SK-N-SH (cell line): ENCODE measurements around the gene BNIPL. TPM values are rescaled to one million over a fixed set of nuclear protein-coding genes. Genes with fewer than 3 reads are reported as not detected.

Experiments
- CTCF ChIA-PET: fragments of 300-600, 350-600 bp; formaldehyde crosslinking; extraction: SDS; loops from one replicate; lab custom pipeline; 2021; lab: Yijun Ruan, JAX
- POLR2A ChIA-PET: fragments of 350-600 bp; sonication (Branson Sonifier 250); formaldehyde crosslinking; extraction: SDS; loops from one replicate; lab custom pipeline; 2020; ENCODE audit warnings: antibody characterized with exemption, inconsistent platforms; lab: Yijun Ruan, JAX
- DNase-seq: peaks from one replicate; pipeline ENCODE4 v3.0.0; 2012
- H2AFZ ChIP-seq: fragments of 200-600 bp; sonication (generic); 2 replicates; pipeline ENCODE4 v1.8.1; 2016; ENCODE audit warnings: antibody characterized with exemption, mild to moderate bottlenecking, low read depth
- H3F3A ChIP-seq: fragments of 200-600 bp; sonication (generic); replicated peaks from 2 replicates; pipeline ENCODE3; 2016; ENCODE audit warnings: antibody characterized with exemption, mild to moderate bottlenecking; ENCODE audit not compliant: insufficient read depth
- H3K27ac ChIP-seq, 2 experiments: fragments of 200-500 bp in 1 of 2; fragments of 200-600 bp in 1 of 2; sonication (Bioruptor generic) in 1 of 2; sonication (generic), shearing (Covaris generic) in 1 of 2; 2 replicates each; pipeline versions ENCODE4 v1.5.1 to v1.6.1; 2014 to 2016; ENCODE audit warnings: low read depth in 2 of 2, inconsistent platforms in 1 of 2, low read length in 1 of 2, mild to moderate bottlenecking in 1 of 2, mixed read lengths in 1 of 2
- H3K27me3 ChIP-seq: fragments of 200-600 bp; sonication (generic), shearing (Covaris generic); 2 replicates; pipeline ENCODE4 v1.6.1; 2016; ENCODE audit warnings: mixed run types; ENCODE audit not compliant: insufficient read depth
- H3K36me3 ChIP-seq, 2 experiments: fragments of 200-500 bp in 1 of 2; fragments of 200-600 bp in 1 of 2; sonication (Bioruptor generic) in 1 of 2; sonication (generic) in 1 of 2; replicated peaks in 1 of 2; 2 replicates each; pipeline versions ENCODE3 to v1.5.1; 2014 to 2016; ENCODE audit warnings: low read length in 1 of 2, mild to moderate bottlenecking in 1 of 2; ENCODE audit not compliant: insufficient read depth in 2 of 2, control insufficient read depth in 1 of 2
- H3K4me1 ChIP-seq, 2 experiments: fragments of 200-500 bp in 1 of 2; fragments of 200-600 bp in 1 of 2; sonication (Bioruptor generic) in 1 of 2; sonication (generic), shearing (Covaris generic) in 1 of 2; 2 replicates each; pipeline versions ENCODE4 v1.5.1 to v1.6.1; 2014 to 2016; ENCODE audit warnings: low read depth in 1 of 2, low read length in 1 of 2, mixed run types in 1 of 2; ENCODE audit not compliant: insufficient read depth in 2 of 2, control insufficient read depth in 1 of 2
- H3K4me2 ChIP-seq: fragments of 200-600 bp; sonication (generic), shearing (Covaris generic); 2 replicates; pipeline ENCODE4 v1.6.1; 2017; ENCODE audit warnings: mixed run types
- H3K4me3 ChIP-seq, 2 experiments: fragments of 200-500 bp in 1 of 2; fragments of 200-600 bp in 1 of 2; sonication (Bioruptor generic) in 1 of 2; sonication (generic), shearing (Covaris generic) in 1 of 2; 2 replicates each; pipeline versions ENCODE4 v1.5.1 to v1.8.1; 2014 to 2016; ENCODE audit warnings: low read depth in 2 of 2, inconsistent platforms in 1 of 2, low read length in 1 of 2, mild to moderate bottlenecking in 1 of 2, mixed read lengths in 1 of 2, moderate library complexity in 1 of 2
- H3K79me2 ChIP-seq: fragments of 200-600 bp; sonication (generic); 2 replicates; pipeline ENCODE4 v1.8.1; 2017; ENCODE audit warnings: mild to moderate bottlenecking; ENCODE audit not compliant: insufficient read depth
- H3K9ac ChIP-seq: fragments of 200-600 bp; sonication (generic); 2 replicates; pipeline ENCODE4 v1.6.1; 2017; ENCODE audit warnings: mixed run types
- H3K9me2 ChIP-seq: fragments of 200-600 bp; sonication (generic); 2 replicates; pipeline ENCODE4 v1.6.1; 2017; ENCODE audit warnings: mixed run types
- H3K9me3 ChIP-seq: fragments of 200-600 bp; sonication (generic); 2 replicates; pipeline ENCODE4 v1.6.1; 2017; ENCODE audit warnings: mixed run types, mild to moderate bottlenecking, moderate library complexity
- H4K20me1 ChIP-seq: fragments of 200-600 bp; sonication (generic); 2 replicates; pipeline ENCODE4 v1.6.1; 2017; ENCODE audit warnings: mild to moderate bottlenecking, mixed run types; ENCODE audit not compliant: insufficient read depth
- EP300 ChIP-seq, 2 experiments: IDR thresholded peaks; 2 replicates each; pipeline versions ENCODE4 v1.4.0 to v1.6.1; 2012; ENCODE audit warnings: borderline replicate concordance in 1 of 2, low read depth in 1 of 2, low read length in 1 of 2
- FOSL2 ChIP-seq: IDR thresholded peaks from 2 replicates; pipeline ENCODE4 v1.4.0; 2012; ENCODE audit warnings: low read depth, mild to moderate bottlenecking, moderate library complexity, borderline replicate concordance
- FOXJ3 ChIP-seq: sonication (generic); formaldehyde crosslinking; IDR thresholded peaks from 2 replicates; pipeline ENCODE4 v1.5.1; 2020; ENCODE audit warnings: mild to moderate bottlenecking, missing genetic modification reagents
- GATA2 ChIP-seq: sonication (generic); formaldehyde crosslinking; IDR thresholded peaks from 2 replicates; pipeline ENCODE4 v1.5.0; 2020; ENCODE audit warnings: mild to moderate bottlenecking, missing genetic modification reagents
- JUND ChIP-seq: IDR thresholded peaks from 2 replicates; pipeline ENCODE4 v1.4.0; 2012
- MEF2A ChIP-seq: IDR thresholded peaks from 2 replicates; pipeline ENCODE4 v1.4.0; 2012; ENCODE audit warnings: low read depth, borderline replicate concordance
- NFIC ChIP-seq: IDR thresholded peaks from 2 replicates; pipeline ENCODE4 v1.4.0; 2012; ENCODE audit warnings: borderline replicate concordance
- NRF1 ChIP-seq: IDR thresholded peaks from 2 replicates; pipeline ENCODE4 v1.6.1; 2012; ENCODE audit warnings: low read depth, mild to moderate bottlenecking, low read length
- POLR2AphosphoS5 ChIP-seq: IDR thresholded peaks from 2 replicates; pipeline ENCODE4 v1.6.1; 2012; ENCODE audit warnings: low read depth, low read length
- TAF1 ChIP-seq: IDR thresholded peaks from 2 replicates; pipeline ENCODE4 v1.6.1; 2012; ENCODE audit warnings: low read depth, mild to moderate bottlenecking, low read length, moderate library complexity, borderline replicate concordance
- WGBS: methylation state at CpG from one replicate; pipeline ENCODE4 v1.1.6; 2017; ENCODE audit warnings: low lambda C conversion rate; 5-methylcytosine and 5-hydroxymethylcytosine counted together
- polyA plus RNA-seq, 3 experiments: library from polyadenylated mRNA; depleted of rRNA; stranded (reverse); fragments of >200 nt; gene quantifications; 2 replicates each; pipeline ENCODE4 v1.2.3, GENCODE V29; 2012
- TF ChIP-seq, protein P1 (sequence below): IDR thresholded peaks from 2 replicates; pipeline ENCODE4 v1.6.1; 2012; ENCODE audit warnings: mild to moderate bottlenecking, low read depth, low read length, moderate library complexity

The BNIPL gene
- polyA plus RNA-seq, 1 of the 3 experiments (the other 2 are of a cell fraction), result 0.12 TPM

DNA sequence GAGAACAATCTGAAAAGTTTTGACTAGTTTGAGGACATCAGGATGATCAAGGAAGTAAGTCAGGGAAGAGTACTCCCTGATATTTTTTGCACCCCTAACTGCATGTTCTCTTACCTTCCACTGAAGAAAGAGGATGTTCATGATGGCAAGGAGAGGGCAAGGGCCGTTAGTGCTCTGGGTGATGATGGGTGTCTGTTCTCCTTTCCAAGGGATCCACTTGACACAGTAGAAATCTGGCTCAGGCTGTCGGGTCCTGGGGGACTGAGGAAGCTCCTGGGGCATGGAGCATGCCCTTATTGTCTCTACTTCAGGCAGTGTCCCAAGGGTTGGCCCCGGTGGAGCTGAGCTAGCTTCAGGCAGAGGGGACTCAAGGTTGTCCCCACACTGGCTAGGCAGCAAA is 34.3 kb upstream of the BNIPL start:
- H3K4me2 ChIP-seq, result no peak overlapping the region
- ChIA-PET POLR2A (no interaction called here), CTCF (interaction anchor here (1.3 to 15.9 kb wide), 2 partner anchors 22 to 98 kb away, joined by 4 to 371 read pairs; partner anchors contain the start of genes ANXA9 and CERS2)

GRCh38 chr1:151002611-151003010 is 33.8 kb upstream of the BNIPL start:
- H3K4me2 ChIP-seq, result no peak overlapping the region
- TF ChIP-seq NFIC, result no peak
- no peak for TF ChIP-seq FOXJ3 (CRISPR knock-in tag)
- no peak for TF ChIP-seq POLR2AphosphoS5
- TF ChIP-seq TAF1, result no peak
- no peak for TF ChIP-seq EP300 (IDR thresholded peaks at IDR 0.05; ENCODE audit: borderline replicate concordance in 1 of 2, low read depth in 1 of 2, low read length in 1 of 2)
- no peak for TF ChIP-seq GATA2
- TF ChIP-seq, protein P1, sequence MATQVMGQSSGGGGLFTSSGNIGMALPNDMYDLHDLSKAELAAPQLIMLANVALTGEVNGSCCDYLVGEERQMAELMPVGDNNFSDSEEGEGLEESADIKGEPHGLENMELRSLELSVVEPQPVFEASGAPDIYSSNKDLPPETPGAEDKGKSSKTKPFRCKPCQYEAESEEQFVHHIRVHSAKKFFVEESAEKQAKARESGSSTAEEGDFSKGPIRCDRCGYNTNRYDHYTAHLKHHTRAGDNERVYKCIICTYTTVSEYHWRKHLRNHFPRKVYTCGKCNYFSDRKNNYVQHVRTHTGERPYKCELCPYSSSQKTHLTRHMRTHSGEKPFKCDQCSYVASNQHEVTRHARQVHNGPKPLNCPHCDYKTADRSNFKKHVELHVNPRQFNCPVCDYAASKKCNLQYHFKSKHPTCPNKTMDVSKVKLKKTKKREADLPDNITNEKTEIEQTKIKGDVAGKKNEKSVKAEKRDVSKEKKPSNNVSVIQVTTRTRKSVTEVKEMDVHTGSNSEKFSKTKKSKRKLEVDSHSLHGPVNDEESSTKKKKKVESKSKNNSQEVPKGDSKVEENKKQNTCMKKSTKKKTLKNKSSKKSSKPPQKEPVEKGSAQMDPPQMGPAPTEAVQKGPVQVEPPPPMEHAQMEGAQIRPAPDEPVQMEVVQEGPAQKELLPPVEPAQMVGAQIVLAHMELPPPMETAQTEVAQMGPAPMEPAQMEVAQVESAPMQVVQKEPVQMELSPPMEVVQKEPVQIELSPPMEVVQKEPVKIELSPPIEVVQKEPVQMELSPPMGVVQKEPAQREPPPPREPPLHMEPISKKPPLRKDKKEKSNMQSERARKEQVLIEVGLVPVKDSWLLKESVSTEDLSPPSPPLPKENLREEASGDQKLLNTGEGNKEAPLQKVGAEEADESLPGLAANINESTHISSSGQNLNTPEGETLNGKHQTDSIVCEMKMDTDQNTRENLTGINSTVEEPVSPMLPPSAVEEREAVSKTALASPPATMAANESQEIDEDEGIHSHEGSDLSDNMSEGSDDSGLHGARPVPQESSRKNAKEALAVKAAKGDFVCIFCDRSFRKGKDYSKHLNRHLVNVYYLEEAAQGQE, result no peak
- no peak for TF ChIP-seq NRF1
- TF ChIP-seq MEF2A, result no peak
- no peak for TF ChIP-seq FOSL2
- H3K27ac ChIP-seq, result no peak overlapping the region
- H3K9me3 ChIP-seq, result no peaks in the 10 kb centered on the region
- peaks cover 12% of the 10 kb centered on the region for H3F3A ChIP-seq
- H3K27me3 ChIP-seq, result no peaks in the 10 kb centered on the region
- POLR2A ChIA-PET, result no interaction called here
- H3K9ac ChIP-seq, result no peak overlapping the region
- CTCF ChIA-PET, result interaction anchor here (5.3 to 15.9 kb wide), 2 partner anchors 7 to 22 kb away, joined by 79 to 371 read pairs; partner anchors contain the start of genes ANXA9 and CERS2
- peaks cover 0 to 11% of the 10 kb centered on the region in 2 experiments for H3K36me3 ChIP-seq
- no peak for DNase-seq
- no peaks in the 10 kb centered on the region for H3K9me2 ChIP-seq
- H3K79me2 ChIP-seq, result 0 out of 2 replicates have a peak, but pooled peaks cover 9% of the 10 kb centered on the region
- H4K20me1 ChIP-seq, result no peaks in the 10 kb centered on the region
- no peak overlapping the region for H3K4me3 ChIP-seq
- WGBS, result 65% methylated on average over 2 of the region's 2 CpGs
- H2AFZ ChIP-seq, result no peak overlapping the region
- peaks cover 0 to 22% of the 10 kb centered on the region in 2 experiments; a peak in 2 of 4 replicates for H3K4me1 ChIP-seq

More for the DNA sequence above, 34.3 kb upstream of the BNIPL start:
- Histone ChIP-seq H3K27ac (no peak overlapping the region), H3K9me2 (no peaks in the 10 kb centered on the region), H3K79me2 (0 out of 2 replicates have a peak, but pooled peaks cover 9% of the 10 kb centered on the region), H3K4me1 (peaks cover 0 to 17% of the 10 kb centered on the region in 2 experiments; a peak in 2 of 4 replicates), H3K36me3 (peaks cover 0 to 11% of the 10 kb centered on the region in 2 experiments), H3K27me3 (no peaks in the 10 kb centered on the region), H4K20me1 (no peaks in the 10 kb centered on the region), H3F3A (peaks cover 6% of the 10 kb centered on the region), H3K4me3 (no peak overlapping the region), H2AFZ (no peak overlapping the region), H3K9ac (no peak overlapping the region), H3K9me3 (no peaks in the 10 kb centered on the region)
- DNase-seq, result no peak
- 90% methylated on average over 3 of the region's 3 CpGs for WGBS
- no peak for TF ChIP-seq JUND
